Testis (tissue), 3 donors: ENCODE measurements around the gene RCBTB1. TPM values are rescaled to one million over a fixed set of nuclear protein-coding genes. Genes with fewer than 3 reads are reported as not detected.
"Not testable (repeated sequence)": the region's sequence is repeated elsewhere in the genome, so short reads cannot be mapped to it uniquely, and the experiment has no call there.

Experiments used
- DNase-seq: peaks from one replicate; pipeline ENCODE4 v3.0.0-alpha.2; 2019
- H3K27ac ChIP-seq, 2 donors: fragments of 200-600 bp; sonication (generic); one replicate each; pipeline ENCODE4 v1.5.1; 2019
- H3K27me3 ChIP-seq: fragments of 200-600 bp; sonication (generic); one replicate; pipeline ENCODE4 v1.5.1; 2019
- H3K36me3 ChIP-seq: fragments of 200-600 bp; sonication (generic); one replicate; pipeline ENCODE4 v1.5.1; 2017; ENCODE audit warnings: low read depth; ENCODE audit errors: missing control alignments
- H3K4me1 ChIP-seq: fragments of 200-600 bp; sonication (generic); one replicate; pipeline ENCODE4 v1.5.1; 2019
- H3K4me3 ChIP-seq, 2 donors: fragments of 200-600 bp; sonication (generic); one replicate each; pipeline ENCODE4 v1.5.1; 2017 to 2019
- H3K9me3 ChIP-seq: fragments of 200-600 bp; sonication (generic); one replicate; pipeline ENCODE4 v1.5.1; 2017
- POLR2A ChIP-seq: fragments of 450-650 bp; IDR thresholded peaks from one replicate; pipeline ENCODE4 v1.6.1; 2017; ENCODE audit warnings: antibody characterized with exemption, mild to moderate bottlenecking, moderate library complexity
- WGBS, 2 donors: methylation state at CpG; one replicate each; pipeline ENCODE4 v1.1.5; 2018; 5-methylcytosine and 5-hydroxymethylcytosine counted together
- intact Hi-C: fragments of 100-400 bp; cut with DNase I; formaldehyde crosslinking; loops from one replicate; pipeline ENCODE4 v1.15.1; 2023; ENCODE audit warnings: low total_unique reads
- polyA plus RNA-seq: library from polyadenylated mRNA; stranded (reverse); fragments of 350-450 nt; fragmentation: Illumina TruSeq; extraction: RNeasy Lipid Tissue Mini Kit (QIAGEN cat#74804); gene quantifications from one replicate; pipeline ENCODE4 v1.2.3, GENCODE V29; 2014; ENCODE audit warnings: low read depth, low replicate concordance; ENCODE audit not compliant: insufficient read depth
- total RNA-seq, 2 donors: library from RNA; depleted of rRNA; stranded (reverse); fragments of >200 nt; gene quantifications; one replicate each; pipeline ENCODE4 v1.2.3, GENCODE V29; 2016
- TF ChIP-seq, protein P1 (sequence below), 3 experiments: fragments of 450-650 bp in 2 of 3; fragments of 200-600 bp in 1 of 3; sonication (generic) in 1 of 3; IDR thresholded peaks; one replicate each; pipeline ENCODE4 v1.5.1; 2016 to 2019; ENCODE audit warnings: antibody characterized with exemption in 3 of 3, mild to moderate bottlenecking in 2 of 3, moderate library complexity in 1 of 3

The RCBTB1 gene
- total and polyA plus RNA-seq, 3 donors from 2014 or later: 14.4 to 32.8 (median 20.5) TPM

DNA sequence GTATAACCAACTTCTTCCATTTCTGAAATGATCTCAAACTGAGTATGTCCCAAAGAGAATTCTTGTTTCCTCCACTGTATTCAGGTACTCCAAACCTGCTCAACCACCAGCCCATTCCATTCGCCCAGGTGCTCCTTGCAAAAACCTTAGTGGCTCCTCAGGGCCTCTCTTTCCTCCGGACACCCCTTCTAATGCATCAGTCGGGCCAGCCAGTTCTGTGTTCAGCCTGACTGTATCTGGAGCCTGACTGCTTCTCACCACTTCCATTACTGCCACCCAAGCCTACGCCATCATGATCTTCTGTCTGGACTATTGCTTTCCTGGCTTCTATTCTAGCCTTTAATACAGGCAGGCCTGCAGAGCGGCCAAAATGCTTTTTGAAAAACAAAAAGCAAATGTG is 88.1 kb downstream of the RCBTB1 start:
- no peaks in the 10 kb centered on the region for H3K4me1 ChIP-seq
- no peaks in the 10 kb centered on the region for H3K36me3 ChIP-seq
- TF ChIP-seq, protein P1, sequence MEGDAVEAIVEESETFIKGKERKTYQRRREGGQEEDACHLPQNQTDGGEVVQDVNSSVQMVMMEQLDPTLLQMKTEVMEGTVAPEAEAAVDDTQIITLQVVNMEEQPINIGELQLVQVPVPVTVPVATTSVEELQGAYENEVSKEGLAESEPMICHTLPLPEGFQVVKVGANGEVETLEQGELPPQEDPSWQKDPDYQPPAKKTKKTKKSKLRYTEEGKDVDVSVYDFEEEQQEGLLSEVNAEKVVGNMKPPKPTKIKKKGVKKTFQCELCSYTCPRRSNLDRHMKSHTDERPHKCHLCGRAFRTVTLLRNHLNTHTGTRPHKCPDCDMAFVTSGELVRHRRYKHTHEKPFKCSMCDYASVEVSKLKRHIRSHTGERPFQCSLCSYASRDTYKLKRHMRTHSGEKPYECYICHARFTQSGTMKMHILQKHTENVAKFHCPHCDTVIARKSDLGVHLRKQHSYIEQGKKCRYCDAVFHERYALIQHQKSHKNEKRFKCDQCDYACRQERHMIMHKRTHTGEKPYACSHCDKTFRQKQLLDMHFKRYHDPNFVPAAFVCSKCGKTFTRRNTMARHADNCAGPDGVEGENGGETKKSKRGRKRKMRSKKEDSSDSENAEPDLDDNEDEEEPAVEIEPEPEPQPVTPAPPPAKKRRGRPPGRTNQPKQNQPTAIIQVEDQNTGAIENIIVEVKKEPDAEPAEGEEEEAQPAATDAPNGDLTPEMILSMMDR (IDR thresholded peaks at IDR 0.05): no peak
- no peak for TF ChIP-seq POLR2A
- H3K27ac ChIP-seq: peak overlapping the region in 1 of 2 donors; percentile 10
- intact Hi-C loops: no loop called here
- DNase-seq: no peak
- H3K27me3 ChIP-seq: no peaks in the 10 kb centered on the region
- WGBS, 2 donors: 80 to 83% methylated on average over 5 of the region's 5 CpGs
- no peak overlapping the region for H3K4me3 ChIP-seq
- H3K9me3 ChIP-seq: no peaks in the 10 kb centered on the region

DNA sequence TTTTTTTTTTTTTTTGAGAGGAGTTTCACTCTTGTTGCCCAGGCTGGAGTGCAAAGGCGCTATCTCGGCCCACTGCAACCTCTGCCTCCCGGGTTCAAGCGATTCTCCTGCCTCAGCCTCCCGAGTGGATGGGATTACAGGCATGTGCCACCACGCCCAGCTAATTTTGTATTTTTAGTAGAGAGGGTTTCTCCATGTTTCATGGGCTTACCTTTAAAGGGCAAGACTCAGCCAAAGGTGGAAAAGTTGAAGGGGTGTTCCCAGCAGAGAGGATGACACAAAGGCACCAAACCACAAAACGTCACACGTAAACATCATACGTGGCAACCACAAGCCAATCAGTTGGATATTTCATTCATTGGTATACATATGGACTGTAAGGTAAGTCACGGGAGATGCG is 88.5 kb downstream of the RCBTB1 start:
- peak overlapping the region in 1 of 2 donors; percentile 10 for H3K27ac ChIP-seq
- intact Hi-C loops, H3K4me3 ChIP-seq, H3K36me3 ChIP-seq, H3K9me3 ChIP-seq, H3K27me3 ChIP-seq, H3K4me1 ChIP-seq, DNase-seq: not testable (repeated sequence)
- 57 to 64% methylated on average over 11 of the region's 11 CpGs for WGBS, 2 donors

DNA sequence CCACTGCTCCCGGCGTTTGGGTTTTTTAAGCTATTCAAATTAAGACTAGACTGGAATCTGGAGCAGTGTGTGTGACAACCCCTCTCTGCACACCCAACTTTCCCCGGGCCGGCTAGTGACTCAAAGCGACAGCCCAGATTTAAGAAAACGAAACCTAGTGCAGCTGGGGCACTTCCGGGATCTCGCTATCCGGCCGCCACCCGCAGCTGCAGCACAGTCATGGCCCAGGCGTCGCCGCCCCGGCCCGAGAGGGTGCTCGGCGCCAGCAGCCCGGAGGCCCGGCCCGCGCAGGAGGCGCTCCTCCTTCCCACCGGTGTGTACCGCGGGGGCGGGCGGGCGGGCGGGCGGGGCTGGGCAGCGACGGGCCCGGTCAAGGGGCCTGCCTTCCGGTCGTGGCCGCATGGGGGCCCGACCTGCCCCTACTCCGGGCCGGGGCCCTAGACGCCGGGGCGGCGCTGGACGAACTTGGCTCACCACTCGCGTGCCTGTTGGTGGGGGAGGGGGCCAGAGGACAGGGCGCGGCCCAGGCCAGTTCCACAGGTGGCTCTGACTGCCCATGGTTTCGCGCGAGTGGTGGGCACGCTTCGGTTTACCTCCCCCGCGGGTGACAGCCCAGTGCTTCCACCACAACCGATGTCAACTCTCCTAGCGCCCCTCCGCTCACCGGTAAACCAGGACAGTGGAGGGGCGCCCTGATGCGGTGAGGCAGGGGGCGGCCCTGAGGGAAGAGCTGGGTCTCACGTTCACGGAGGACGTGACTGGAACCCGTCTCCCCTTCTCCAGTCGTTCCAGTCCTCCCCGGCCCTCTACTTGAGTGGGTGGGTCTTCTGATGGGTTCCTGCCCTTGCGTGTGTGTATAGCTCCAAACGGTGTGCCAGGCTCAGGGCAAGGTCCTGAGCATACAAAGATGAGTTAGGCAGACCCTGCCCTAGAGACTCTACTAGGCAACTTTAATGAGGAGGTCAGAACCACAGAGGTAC is 89.3 kb downstream of the RCBTB1 start, which contains the start of gene PHF11:
PHF11 (plus strand) TSS at position 171 of the 980 bp plus-strand sequence; CDS start at position 220, 49 bp downstream.
- Histone ChIP-seq H3K4me1 (no peaks in the 10 kb centered on the region), H3K4me3 (peak within 1 kb of the TSS; percentile 78), H3K27ac (peak within 1 kb of the TSS; percentile 87 to 94), H3K36me3 (no peaks in the 10 kb centered on the region), H3K9me3 (no peaks in the 10 kb centered on the region), H3K27me3 (no peaks in the 10 kb centered on the region)
- 0 to 1% methylated on average over 9 to 50 of the region's 71 CpGs for WGBS, 2 donors
- peak; percentile 77 for DNase-seq
- intact Hi-C loops: no loop called here
- no peak for TF ChIP-seq POLR2A
- TF ChIP-seq, protein P1 (IDR thresholded peaks at IDR 0.05): no peak

DNA sequence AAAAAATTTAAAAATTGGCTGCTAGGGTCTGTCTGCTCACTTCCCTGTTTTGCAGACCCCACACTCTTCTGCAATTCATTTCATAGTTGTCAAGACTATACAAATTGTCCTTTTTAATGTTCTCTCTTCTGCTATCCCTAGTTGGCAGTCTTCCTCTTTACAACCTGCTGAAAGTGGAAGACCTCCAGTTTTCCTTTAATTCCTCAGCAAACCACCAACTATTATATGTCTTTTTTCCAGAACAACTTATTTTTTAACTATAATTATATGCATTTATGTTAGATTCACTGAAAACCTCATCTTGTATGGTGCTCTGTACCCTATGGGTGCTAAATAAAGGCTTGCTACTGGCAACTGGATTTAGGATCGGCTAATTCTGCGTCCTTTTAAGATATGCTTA is 90.7 kb downstream of the RCBTB1 start:
- Histone ChIP-seq H3K4me3 (peak overlapping the region; percentile 78), H3K36me3 (no peaks in the 10 kb centered on the region), H3K27ac (peak overlapping the region; percentile 87 to 94), H3K9me3 (no peaks in the 10 kb centered on the region), H3K4me1 (no peaks in the 10 kb centered on the region), H3K27me3 (no peaks in the 10 kb centered on the region)
- DNase-seq: no peak
- WGBS, 2 donors: 36 to 63% methylated on average over 2 of the region's 2 CpGs
- TF ChIP-seq, protein P1 (IDR thresholded peaks at IDR 0.05): no peak
- no peak for TF ChIP-seq POLR2A
- intact Hi-C loops: no loop called here

DNA sequence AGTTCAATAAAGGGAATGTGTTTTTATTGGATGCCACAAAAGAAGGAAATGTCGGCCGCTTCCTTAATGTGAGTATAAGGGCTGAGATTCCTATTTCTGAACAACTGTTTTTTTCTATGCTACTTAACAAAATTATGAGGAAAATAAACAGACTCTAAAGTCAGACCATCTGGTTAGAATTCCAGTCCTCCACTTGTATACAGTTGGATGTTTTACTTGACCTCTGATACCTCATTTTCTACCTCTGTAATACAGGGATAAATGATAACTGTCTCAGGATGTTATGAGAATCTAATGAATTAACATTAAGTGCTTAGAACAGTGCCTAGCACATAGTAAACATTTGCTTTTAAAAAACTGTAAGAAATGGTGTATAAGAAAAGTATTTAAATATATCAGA is 96.8 kb downstream of the RCBTB1 start:
- intact Hi-C loops: no loop called here
- Histone ChIP-seq H3K36me3 (no peaks in the 10 kb centered on the region), H3K27me3 (no peaks in the 10 kb centered on the region), H3K9me3 (no peaks in the 10 kb centered on the region), H3K4me1 (no peaks in the 10 kb centered on the region), H3K27ac (no peak overlapping the region), H3K4me3 (no peak overlapping the region)
- 91 to 94% methylated on average over 2 of the region's 2 CpGs for WGBS, 2 donors
- DNase-seq: no peak
- no peak for TF ChIP-seq POLR2A
- TF ChIP-seq, protein P1 (IDR thresholded peaks at IDR 0.05): no peak

Other genes with a start within 250 kb of the RCBTB1 start
- 10 to 100 TPM; 23.2 to 26.0 TPM for gene CAB39L, start 141.5 kb downstream of the RCBTB1 start, total RNA-seq
- 46.9 TPM for gene CAB39L, start 141.5 kb downstream of the RCBTB1 start, polyA plus RNA-seq
- gene SETDB2, start 141.3 kb downstream of the RCBTB1 start, total RNA-seq: 10 to 100 TPM; 29.3 to 33.7 TPM
- gene SETDB2, start 141.3 kb downstream of the RCBTB1 start, polyA plus RNA-seq: 19.0 TPM
- gene PHF11, start 89.6 kb downstream of the RCBTB1 start, total RNA-seq: 10 to 100 TPM; 20.7 to 21.4 TPM
- gene PHF11, start 89.6 kb downstream of the RCBTB1 start, polyA plus RNA-seq: 41.2 TPM
- gene ARL11, start 42.9 kb upstream of the RCBTB1 start, total RNA-seq: under 1 TPM; 0.25 to 0.47 TPM
- 0.62 TPM for gene ARL11, start 42.9 kb upstream of the RCBTB1 start, polyA plus RNA-seq
- 10 to 100 TPM; 35.9 to 84.7 TPM for gene EBPL, start 105.9 kb upstream of the RCBTB1 start, total RNA-seq
- 26.7 TPM for gene EBPL, start 105.9 kb upstream of the RCBTB1 start, polyA plus RNA-seq
- gene KPNA3, start 207.1 kb upstream of the RCBTB1 start, total RNA-seq: 10 to 100 TPM; 39.4 to 51.3 TPM
- gene KPNA3, start 207.1 kb upstream of the RCBTB1 start, polyA plus RNA-seq: 46.5 TPM